ENCODE measurements around the gene NDOR1.

NDOR1 gene

DNA sequence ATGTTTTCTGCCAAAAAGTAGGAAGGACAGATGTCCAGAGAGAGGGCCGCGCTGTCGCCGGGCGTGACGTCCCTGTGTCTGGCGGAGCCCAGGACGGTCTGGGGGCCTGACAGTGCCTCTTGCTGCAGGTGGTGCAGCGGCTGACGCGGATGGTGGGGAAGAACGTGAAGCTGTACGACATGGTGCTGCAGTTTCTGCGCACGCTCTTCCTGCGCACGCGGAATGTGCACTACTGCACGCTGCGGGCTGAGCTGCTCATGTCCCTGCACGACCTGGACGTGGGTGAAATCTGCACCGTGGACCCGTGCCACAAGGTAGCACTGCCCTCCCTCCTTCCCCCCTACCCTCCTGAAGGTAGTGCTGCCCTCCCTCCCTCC lies 57.4 kb downstream of the NDOR1 start:
- no peak for DNase-seq (ENCODE audit: low spot score)

GRCh38 chr9:137263506-137263905 lies 58.0 kb downstream of the NDOR1 start:
- DNase-seq (ENCODE audit: low spot score), result no peak

DNA sequence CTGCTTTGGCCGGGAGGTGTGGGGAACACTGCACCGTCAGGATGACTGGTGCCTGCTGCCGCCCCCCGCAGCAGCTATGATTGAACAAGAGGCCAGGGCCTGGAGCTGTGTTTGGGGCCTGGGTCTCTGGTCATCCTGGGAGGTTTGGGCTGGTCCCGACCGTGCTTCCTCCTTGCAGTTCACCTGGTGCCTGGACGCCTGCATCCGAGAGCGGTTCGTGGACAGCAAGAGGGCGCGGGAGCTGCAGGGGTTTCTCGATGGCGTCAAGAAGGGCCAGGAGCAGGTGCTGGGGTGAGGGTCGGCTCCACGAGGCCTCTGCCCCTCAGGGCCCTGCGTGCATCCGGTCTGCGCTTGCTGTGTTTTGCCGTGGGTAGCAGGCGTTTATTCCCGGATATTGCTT lies 58.6 kb downstream of the NDOR1 start:
- DNase-seq (ENCODE audit: low spot score), result no peak

- no peak for DNase-seq (ENCODE audit: low spot score)
Measured at GRCh38 chr9:137265496-137266161, 60.1 kb downstream of the NDOR1 start.

- no peak for DNase-seq (ENCODE audit: low spot score)
Measured at GRCh38 chr9:137266162-137266527, 60.6 kb downstream of the NDOR1 start.

Data from activated CD4-positive, alpha-beta T cell treated with anti-CD3 and anti-CD28 coated beads, Interleukin-2, Interleukin-4, amounts not matched to agents 100 ng/mL and 50 ng/mL, durations not matched to agents 16 hours and 8 hours (primary cell).